MM.1S (cell line): ENCODE results near the gene ADSS1.
"Not testable (repeated sequence)": the region's sequence is repeated elsewhere in the genome, so short reads cannot be mapped to it uniquely, and the experiment has no call there.

Experiments
- DNase-seq: peaks from one replicate; pipeline ENCODE4 v3.0.0-alpha.2; 2015
- H2AFZ ChIP-seq: fragments of 300-600 bp; sonication (generic); 2 replicates; pipeline ENCODE4 v1.6.0; 2016; ENCODE audit warnings: antibody characterized with exemption, low read length
- H3F3A ChIP-seq: fragments of 300-600 bp; sonication (generic); 2 replicates; pipeline ENCODE4 v1.6.1; 2016; ENCODE audit warnings: mild to moderate bottlenecking, antibody characterized with exemption, low read length, moderate library complexity, mixed read lengths; ENCODE audit not compliant: insufficient read depth
- H3K27ac ChIP-seq: fragments of 300-600 bp; sonication (generic); 2 replicates; pipeline ENCODE4 v1.5.1; 2016; ENCODE audit warnings: mild to moderate bottlenecking, low read length
- H3K27me3 ChIP-seq: fragments of 300-600 bp; sonication (generic); replicated peaks from 2 replicates; pipeline ENCODE4 v1.6.0; 2016; ENCODE audit warnings: low read length; ENCODE audit not compliant: insufficient read depth
- H3K36me3 ChIP-seq: fragments of 300-600 bp; sonication (generic); replicated peaks from 2 replicates; pipeline ENCODE4 v1.6.1; 2016; ENCODE audit warnings: mild to moderate bottlenecking, low read length, mixed read lengths; ENCODE audit not compliant: insufficient read depth
- H3K4me1 ChIP-seq: fragments of 300-600 bp; sonication (generic); 2 replicates; pipeline ENCODE4 v1.6.1; 2016; ENCODE audit warnings: low read length, mixed read lengths
- H3K4me2 ChIP-seq: fragments of 300-600 bp; sonication (generic); 2 replicates; pipeline ENCODE4 v1.6.0; 2016; ENCODE audit warnings: low read depth, low read length
- H3K4me3 ChIP-seq: fragments of 300-600 bp; sonication (generic); 2 replicates; pipeline ENCODE4 v1.5.1; 2016; ENCODE audit warnings: low read length, mixed read lengths
- H3K79me2 ChIP-seq: fragments of 300-600 bp; sonication (generic); 2 replicates; pipeline ENCODE4 v1.6.1; 2016; ENCODE audit warnings: mixed run types, low read length, mixed read lengths
- H3K9ac ChIP-seq: fragments of 300-600 bp; sonication (generic); 2 replicates; pipeline ENCODE4 v1.6.1; 2016; ENCODE audit warnings: low read length, mixed read lengths
- H3K9me2 ChIP-seq: fragments of 300-600 bp; sonication (generic); replicated peaks from 2 replicates; pipeline ENCODE4 v1.6.1; 2016; ENCODE audit warnings: mild to moderate bottlenecking, low read length, mixed read lengths; ENCODE audit not compliant: insufficient read depth
- H3K9me3 ChIP-seq: fragments of 300-600 bp; sonication (generic); replicated peaks from 2 replicates; pipeline ENCODE4 v1.6.1; 2016; ENCODE audit warnings: mild to moderate bottlenecking, low read length, mixed read lengths; ENCODE audit not compliant: insufficient read depth
- H4K20me1 ChIP-seq: fragments of 300-600 bp; sonication (generic); 2 replicates; pipeline ENCODE4 v1.6.1; 2016; ENCODE audit warnings: mild to moderate bottlenecking, low read length, moderate library complexity, mixed read lengths; ENCODE audit not compliant: insufficient read depth
- EZH2 ChIP-seq: fragments of 300-600 bp; sonication (generic); optimal IDR thresholded peaks from 2 replicates; pipeline ENCODE3; 2017; ENCODE audit warnings: low read depth, mild to moderate bottlenecking, antibody characterized with exemption, low read length, mixed read lengths
- EZH2phosphoT487 ChIP-seq: fragments of 300-600 bp; sonication (generic); IDR thresholded peaks from 2 replicates; pipeline ENCODE4 v1.6.1; 2018; ENCODE audit warnings: antibody characterized with exemption, low read length
- TF ChIP-seq, protein P1 (sequence below): fragments of 300-600 bp; sonication (generic); IDR thresholded peaks from 2 replicates; pipeline ENCODE4 v1.5.1; 2016; ENCODE audit warnings: antibody characterized with exemption, low read length, mixed read lengths

The ADSS1 gene

GRCh38 chr14:104750056-104750752 is 26.2 kb downstream of the ADSS1 start:
- Histone ChIP-seq H3K9me3 (no peaks in the 10 kb centered on the region), H3K4me3 (no peak overlapping the region), H3K4me1 (no peaks in the 10 kb centered on the region), H3K27ac (no peak overlapping the region), H3K79me2 (peaks cover 23% of the 10 kb centered on the region), H3K9ac (no peak overlapping the region), H2AFZ (no peak overlapping the region), H3K4me2 (no peak overlapping the region), H3K9me2 (no peaks in the 10 kb centered on the region), H3F3A (no peaks in the 10 kb centered on the region), H4K20me1 (no peaks in the 10 kb centered on the region), H3K36me3 (no peaks in the 10 kb centered on the region), H3K27me3 (no peaks in the 10 kb centered on the region)
- DNase-seq, result no peak
- TF ChIP-seq, protein P1, sequence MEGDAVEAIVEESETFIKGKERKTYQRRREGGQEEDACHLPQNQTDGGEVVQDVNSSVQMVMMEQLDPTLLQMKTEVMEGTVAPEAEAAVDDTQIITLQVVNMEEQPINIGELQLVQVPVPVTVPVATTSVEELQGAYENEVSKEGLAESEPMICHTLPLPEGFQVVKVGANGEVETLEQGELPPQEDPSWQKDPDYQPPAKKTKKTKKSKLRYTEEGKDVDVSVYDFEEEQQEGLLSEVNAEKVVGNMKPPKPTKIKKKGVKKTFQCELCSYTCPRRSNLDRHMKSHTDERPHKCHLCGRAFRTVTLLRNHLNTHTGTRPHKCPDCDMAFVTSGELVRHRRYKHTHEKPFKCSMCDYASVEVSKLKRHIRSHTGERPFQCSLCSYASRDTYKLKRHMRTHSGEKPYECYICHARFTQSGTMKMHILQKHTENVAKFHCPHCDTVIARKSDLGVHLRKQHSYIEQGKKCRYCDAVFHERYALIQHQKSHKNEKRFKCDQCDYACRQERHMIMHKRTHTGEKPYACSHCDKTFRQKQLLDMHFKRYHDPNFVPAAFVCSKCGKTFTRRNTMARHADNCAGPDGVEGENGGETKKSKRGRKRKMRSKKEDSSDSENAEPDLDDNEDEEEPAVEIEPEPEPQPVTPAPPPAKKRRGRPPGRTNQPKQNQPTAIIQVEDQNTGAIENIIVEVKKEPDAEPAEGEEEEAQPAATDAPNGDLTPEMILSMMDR, result no peak
- no peak for TF ChIP-seq EZH2
- TF ChIP-seq EZH2phosphoT487, result no peak

GRCh38 chr14:104750753-104751057 is 26.7 kb downstream of the ADSS1 start:
- H3K36me3 ChIP-seq, H3K27me3 ChIP-seq, H3K27ac ChIP-seq, H3K9me2 ChIP-seq, H3K4me1 ChIP-seq, H4K20me1 ChIP-seq, H2AFZ ChIP-seq, H3K4me3 ChIP-seq, DNase-seq, H3K9ac ChIP-seq, H3K4me2 ChIP-seq, H3F3A ChIP-seq, H3K9me3 ChIP-seq: not testable (repeated sequence)
- H3K79me2 ChIP-seq, result peaks cover 25% of the 10 kb centered on the region

DNA sequence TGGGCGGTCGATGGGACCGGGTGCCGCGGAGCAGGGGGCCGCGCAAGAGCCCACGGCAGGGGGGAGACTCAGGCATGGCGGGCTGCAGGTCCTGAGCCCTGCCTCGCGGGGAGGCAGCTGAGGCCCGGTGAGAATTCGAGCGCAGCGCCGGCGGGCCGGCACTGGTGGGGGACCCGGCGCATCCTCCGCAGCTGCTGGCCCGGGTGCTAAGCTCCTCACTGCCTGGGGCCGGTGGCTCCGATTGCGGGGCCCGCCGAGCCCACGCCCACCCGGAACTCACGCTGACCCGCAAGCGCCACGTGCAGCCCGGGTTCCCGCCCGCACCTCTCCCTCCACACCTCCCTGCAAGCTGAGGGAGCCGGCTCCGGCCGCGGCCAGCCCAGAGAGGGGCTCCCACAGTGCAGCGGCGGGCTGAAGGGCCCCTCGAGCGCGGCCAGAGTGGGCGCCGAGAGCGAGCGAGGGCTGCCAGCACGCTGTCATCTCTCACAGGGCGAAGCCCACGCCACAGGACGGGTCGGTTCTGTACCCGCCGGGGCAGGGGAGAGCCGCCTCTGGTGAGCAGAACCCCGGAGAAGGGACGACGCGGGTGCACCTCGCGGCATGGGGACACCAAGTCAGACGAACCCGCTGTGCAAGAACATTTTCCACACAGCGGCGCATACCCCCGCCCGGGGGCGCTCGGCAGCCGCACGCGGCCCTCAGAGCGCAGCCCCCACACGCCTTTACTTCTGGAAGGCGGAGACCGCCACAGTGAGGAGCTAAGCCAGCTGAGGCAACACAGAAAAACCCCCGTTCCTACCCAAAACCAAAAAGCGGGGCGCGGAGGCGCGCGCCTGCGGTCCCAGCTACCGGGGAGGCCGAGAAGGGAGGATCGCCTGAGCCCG is 27.8 kb downstream of the ADSS1 start:
- H3K9ac ChIP-seq, result peak overlapping the region; percentile 81
- peak overlapping the region; percentile 66; the same call in 1 of the 2 replicates for H3K4me2 ChIP-seq
- TF ChIP-seq EZH2phosphoT487, result no peak
- TF ChIP-seq, protein P1, result peak; percentile 20
- H3K9me3 ChIP-seq, result no peaks in the 10 kb centered on the region
- H3K4me3 ChIP-seq, result peak overlapping the region; percentile 67
- H3K4me1 ChIP-seq, result no peaks in the 10 kb centered on the region
- H2AFZ ChIP-seq, result peak overlapping the region; percentile 72
- peaks cover 29% of the 10 kb centered on the region for H3K79me2 ChIP-seq
- peak; percentile 8 for DNase-seq
- H3K9me2 ChIP-seq, result no peaks in the 10 kb centered on the region
- no peaks in the 10 kb centered on the region for H3K27me3 ChIP-seq
- H4K20me1 ChIP-seq, result no peaks in the 10 kb centered on the region
- H3K36me3 ChIP-seq, result no peaks in the 10 kb centered on the region
- H3F3A ChIP-seq, result no peaks in the 10 kb centered on the region
- peak overlapping the region; percentile 64; the same call in 1 of the 2 replicates for H3K27ac ChIP-seq

DNA sequence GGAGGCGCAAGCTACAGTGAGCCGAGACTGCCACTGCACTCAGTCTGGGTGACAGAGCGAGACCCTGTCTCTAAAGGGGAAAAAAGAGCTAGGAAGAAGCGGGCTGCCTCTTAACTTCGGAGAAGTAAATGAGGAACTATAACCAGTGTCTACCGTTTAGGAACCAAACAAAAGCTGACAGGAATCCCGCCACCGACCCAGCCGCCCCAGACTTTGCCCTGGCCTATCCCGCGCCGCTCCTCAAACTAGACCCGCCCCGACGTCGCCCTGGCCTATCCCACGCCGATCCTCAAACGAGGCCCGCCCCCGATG is 28.4 kb downstream of the ADSS1 start:
- H3K4me2 ChIP-seq, result peak overlapping the region; percentile 66; the same call in 1 of the 2 replicates
- peak overlapping the region; percentile 72 for H2AFZ ChIP-seq
- no peaks in the 10 kb centered on the region for H3K36me3 ChIP-seq
- no peaks in the 10 kb centered on the region for H3F3A ChIP-seq
- DNase-seq, result no peak
- no peaks in the 10 kb centered on the region for H3K27me3 ChIP-seq
- H3K4me1 ChIP-seq, result no peaks in the 10 kb centered on the region
- peak overlapping the region; percentile 67 for H3K4me3 ChIP-seq
- peaks cover 32% of the 10 kb centered on the region for H3K79me2 ChIP-seq
- no peaks in the 10 kb centered on the region for H3K9me2 ChIP-seq
- TF ChIP-seq, protein P1, result no peak
- TF ChIP-seq EZH2phosphoT487, result no peak
- no peak for TF ChIP-seq EZH2
- H3K27ac ChIP-seq, result peak overlapping the region; percentile 64; the same call in 1 of the 2 replicates
- peak overlapping the region; percentile 81 for H3K9ac ChIP-seq
- H4K20me1 ChIP-seq, result no peaks in the 10 kb centered on the region
- no peaks in the 10 kb centered on the region for H3K9me3 ChIP-seq
